ENCODE results near the gene AP3S2. TPM values are rescaled to one million over a fixed set of nuclear protein-coding genes. Genes with fewer than 3 reads are reported as not detected.

The AP3S2 gene
- total and polyA plus RNA-seq, 7 experiments from 2014 or later = 24.3 to 32.8 (median 28.5) TPM

Small RNAs within 50 kb of the gene (microRNA-seq; reads per million reads assigned to microRNA genes)
- gene MIR5009 (ENCODE audit: borderline microRNAs expressed) (not detected), gene MIR5094 (ENCODE audit: borderline microRNAs expressed) (not detected)

Other genes with a start within 250 kb of the AP3S2 start
- gene KIF7, start 238.5 kb downstream of the AP3S2 start, total RNA-seq = under 1 TPM in 3 of 5 experiments, not detected in 2; 0.08 to 0.27 (median 0.22) TPM
- not detected for gene KIF7, start 238.5 kb downstream of the AP3S2 start, polyA plus RNA-seq
- gene PLIN1, start 214.6 kb downstream of the AP3S2 start, total RNA-seq = 1 to 10 TPM in 2 of 5 experiments, under 1 TPM in 3; 0.15 to 1.8 (median 0.24) TPM
- gene PLIN1, start 214.6 kb downstream of the AP3S2 start, polyA plus RNA-seq = under 1 TPM in 1 of 2 donors, not detected in 1; 0.06 TPM
- 1 to 10 TPM in 4 of 5 experiments, under 1 TPM in 1; 0.92 to 4.6 (median 2.0) TPM for gene PEX11A, start 203.2 kb downstream of the AP3S2 start, total RNA-seq
- 1 to 10 TPM; 1.2 to 2.4 TPM for gene PEX11A, start 203.2 kb downstream of the AP3S2 start, polyA plus RNA-seq
- gene WDR93, start 203.2 kb downstream of the AP3S2 start, total RNA-seq = under 1 TPM in 1 of 5 experiments, not detected in 4; 0.27 TPM
- not detected for gene WDR93, start 203.2 kb downstream of the AP3S2 start, polyA plus RNA-seq
- 1 to 10 TPM in 1 of 5 experiments, under 1 TPM in 2, not detected in 2; 0.38 to 1.2 (median 0.50) TPM for gene MESP1, start 142.7 kb downstream of the AP3S2 start, total RNA-seq
- gene MESP1, start 142.7 kb downstream of the AP3S2 start, polyA plus RNA-seq = under 1 TPM; 0.17 to 0.38 TPM
- not detected for gene MESP2, start 117.7 kb downstream of the AP3S2 start, total RNA-seq
- not detected for gene MESP2, start 117.7 kb downstream of the AP3S2 start, polyA plus RNA-seq
- gene ANPEP, start 79.1 kb downstream of the AP3S2 start, total RNA-seq = 100 to 1,000 TPM in 1 of 5 experiments, 10 to 100 TPM in 1, 1 to 10 TPM in 3; 1.9 to 123 (median 2.7) TPM
- gene ANPEP, start 79.1 kb downstream of the AP3S2 start, polyA plus RNA-seq = under 1 TPM in 1 of 2 donors, not detected in 1; 0.12 TPM
- gene ARPIN, start 19.0 kb upstream of the AP3S2 start, total RNA-seq = 1 to 10 TPM in 1 of 5 experiments, under 1 TPM in 3, not detected in 1; 0.08 to 1.1 (median 0.31) TPM
- not detected for gene ARPIN, start 19.0 kb upstream of the AP3S2 start, polyA plus RNA-seq
- 10 to 100 TPM in 4 of 5 experiments, 1 to 10 TPM in 1; 7.3 to 28.8 (median 21.8) TPM for gene ZNF710, start 107.3 kb upstream of the AP3S2 start, total RNA-seq
- 1 to 10 TPM in 1 of 2 donors, under 1 TPM in 1; 0.77 to 2.7 TPM for gene ZNF710, start 107.3 kb upstream of the AP3S2 start, polyA plus RNA-seq
- 100 to 1,000 TPM in 1 of 5 experiments, 10 to 100 TPM in 4; 32.4 to 230 (median 33.7) TPM for gene IDH2, start 208.5 kb upstream of the AP3S2 start, total RNA-seq
- gene IDH2, start 208.5 kb upstream of the AP3S2 start, polyA plus RNA-seq = 10 to 100 TPM; 76.0 to 91.3 TPM